ENCODE results near the gene LINGO4.

LINGO4 gene

GRCh38 chr1:151814971-151815545 lies 9.8 kb upstream of the LINGO4 start:
- no peak for DNase-seq (ENCODE audit: low spot score)

GRCh38 chr1:151814426-151814825 lies 9.2 kb upstream of the LINGO4 start:
- DNase-seq (ENCODE audit: low spot score) = no peak

GRCh38 chr1:151813271-151813977 lies 8.2 kb upstream of the LINGO4 start:
- DNase-seq (ENCODE audit: low spot score) = no peak

GRCh38 chr1:151811181-151811580 lies 6.0 kb upstream of the LINGO4 start:
- DNase-seq (ENCODE audit: low spot score) = peak; percentile 49

- DNase-seq (ENCODE audit: low spot score) = no peak
Measured at GRCh38 chr1:151809985-151810556, 4.9 kb upstream of the LINGO4 start.

GRCh38 chr1:151809290-151809984 lies 4.2 kb upstream of the LINGO4 start:
- DNase-seq (ENCODE audit: low spot score) = no peak

GRCh38 chr1:151807766-151808165 lies 2.5 kb upstream of the LINGO4 start:
- DNase-seq (ENCODE audit: low spot score) = no peak

GRCh38 chr1:151807131-151807530 lies 1.9 kb upstream of the LINGO4 start:
- DNase-seq (ENCODE audit: low spot score) = no peak

GRCh38 chr1:151806170-151806569 lies 951 bp upstream of the LINGO4 start:
- no peak for DNase-seq (ENCODE audit: low spot score)

- DNase-seq (ENCODE audit: low spot score) = no peak
Measured at GRCh38 chr1:151803915-151804314, 1.3 kb downstream of the LINGO4 start.

- no peak for DNase-seq (ENCODE audit: low spot score)
Measured at GRCh38 chr1:151803164-151803563, 2.1 kb downstream of the LINGO4 start.

- no peak for DNase-seq (ENCODE audit: low spot score)
Measured at GRCh38 chr1:151802372-151802771, 2.8 kb downstream of the LINGO4 start.

GRCh38 chr1:151801846-151802245 lies 3.4 kb downstream of the LINGO4 start:
- no peak for DNase-seq (ENCODE audit: low spot score)

GRCh38 chr1:151801310-151801820 lies 3.9 kb downstream of the LINGO4 start:
- DNase-seq (ENCODE audit: low spot score) = no peak

- no peak for DNase-seq (ENCODE audit: low spot score)
Measured at GRCh38 chr1:151800830-151801229, 4.4 kb downstream of the LINGO4 start.

- no peak for DNase-seq (ENCODE audit: low spot score)
Measured at GRCh38 chr1:151799179-151800022, 5.8 kb downstream of the LINGO4 start.

GRCh38 chr1:151798571-151798970 lies 6.6 kb downstream of the LINGO4 start:
- no peak for DNase-seq (ENCODE audit: low spot score)

- no peak for DNase-seq (ENCODE audit: low spot score)
Measured at GRCh38 chr1:151790940-151791651, 14.1 kb downstream of the LINGO4 start.

- peak; percentile 99 for DNase-seq (ENCODE audit: low spot score)
Measured at GRCh38 chr1:151790071-151790939, 14.9 kb downstream of the LINGO4 start, which contains the start of gene TDRKH. TDRKH (minus strand) TSS chr1:151790500; CDS start chr1:151783022, 7,478 bp downstream.

- DNase-seq (ENCODE audit: low spot score) = no peak
Measured at GRCh38 chr1:151787689-151788088, 17.5 kb downstream of the LINGO4 start.

Measured in AG20443 (cell line).